Left lung (tissue), 14 donors: Measurements from ENCODE around the gene SP9. TPM values are rescaled to one million over a fixed set of nuclear protein-coding genes. Genes with fewer than 3 reads are reported as not detected.

Source experiments
- ATAC-seq: fragments of 200-7000 bp; cut with Tn5 transposase; one replicate; pipeline ENCODE4 v1.9.1; 2020; ENCODE audit warnings: moderate library complexity
- DNase-seq, 4 donors: peaks; one replicate each; pipeline ENCODE4 v3.0.0-alpha.2; 2013 to 2020
- H3K27ac ChIP-seq, 2 donors: fragments of 200-600 bp; sonication (generic) in 1 of 2; one replicate each; pipeline versions ENCODE4 v1.5.0 to v1.8.0; 2020 to 2021
- H3K27me3 ChIP-seq, 2 donors: fragments of 200-600 bp; sonication (generic) in 1 of 2; one replicate each; pipeline versions ENCODE4 v1.5.0 to v1.8.0; 2020 to 2021
- H3K36me3 ChIP-seq, 2 donors: fragments of 200-600 bp; sonication (generic) in 1 of 2; one replicate each; pipeline versions ENCODE4 v1.5.0 to v1.8.0; 2020 to 2021
- H3K4me1 ChIP-seq, 2 donors: fragments of 200-600 bp; one replicate each; pipeline ENCODE4 v1.8.0; 2021
- H3K4me3 ChIP-seq, 2 donors: fragments of 200-600 bp; sonication (generic) in 1 of 2; one replicate each; pipeline versions ENCODE4 v1.5.0 to v1.8.0; 2020 to 2021; ENCODE audit warnings: mild to moderate bottlenecking in 1 of 2
- H3K9me3 ChIP-seq, 2 donors: fragments of 200-600 bp; sonication (generic) in 1 of 2; one replicate each; pipeline versions ENCODE4 v1.5.0 to v1.8.0; 2020 to 2021
- intact Hi-C, 2 donors: fragments of 100-400 bp; cut with DNase I; formaldehyde crosslinking; loops; one replicate each; pipeline versions ENCODE4 v1.11.2 to v1.14.2; 2022
- long read RNA-seq, 12 donors: library from polyadenylated mRNA in 2 of 12; unstranded in 2 of 12; transcript quantifications; one replicate each; pipeline ENCODE4 v2.0.0 and lab custom pipeline, GENCODE V29; 2019 to 2026
- polyA plus RNA-seq, 6 donors: library from polyadenylated mRNA; unstranded; fragments of 120-200 nt; gene quantifications; one replicate each; pipeline ENCODE4 v1.2.1, GENCODE V29; 2013; ENCODE audit not compliant: insufficient read length in 6 of 6
- total RNA-seq, 2 donors: library from RNA; stranded (reverse); fragmentation: NEBNext Ultra II Directional; extraction: Animal tissue kit (Norgen Biotek cat#: 25700); gene quantifications; one replicate each; pipeline ENCODE4 v1.2.1, GENCODE V29; 2021
- TF ChIP-seq, protein P1 (sequence below), 2 donors: fragments of 200-600 bp; sonication (generic) in 1 of 2; IDR thresholded peaks; one replicate each; pipeline versions ENCODE4 v1.5.0 to v1.8.0; 2021; ENCODE audit warnings: antibody characterized with exemption in 2 of 2
- donor health status: DM: no; HTN: yes; CAD: no.
- donor health status: DM: no; HTN: no; CAD: no.

The SP9 gene
- not detected for total RNA-seq
- not detected for polyA plus RNA-seq
- long read RNA-seq, donor 1 = 0 reads
- long read RNA-seq, donor 2 = 0 reads
- long read RNA-seq, donor 3 = 0 reads
- long read RNA-seq, donor 4 = 0 reads
- long read RNA-seq, donor 5 = 0 reads
- long read RNA-seq, donor 6 = 0 reads
- long read RNA-seq, donor 7 = 0 reads
- long read RNA-seq, donor 8 = 0 reads
- long read RNA-seq, donor 9 = 0 reads
- long read RNA-seq, donor 10 = 0 reads
- long read RNA-seq, donor 11, partial matches to known transcripts = 0 of 1 reads
- long read RNA-seq, donor 11, other reads (novel, unspliced or antisense) = 0 of 1 reads
- long read RNA-seq, donor 12 = 0 reads

DNA sequence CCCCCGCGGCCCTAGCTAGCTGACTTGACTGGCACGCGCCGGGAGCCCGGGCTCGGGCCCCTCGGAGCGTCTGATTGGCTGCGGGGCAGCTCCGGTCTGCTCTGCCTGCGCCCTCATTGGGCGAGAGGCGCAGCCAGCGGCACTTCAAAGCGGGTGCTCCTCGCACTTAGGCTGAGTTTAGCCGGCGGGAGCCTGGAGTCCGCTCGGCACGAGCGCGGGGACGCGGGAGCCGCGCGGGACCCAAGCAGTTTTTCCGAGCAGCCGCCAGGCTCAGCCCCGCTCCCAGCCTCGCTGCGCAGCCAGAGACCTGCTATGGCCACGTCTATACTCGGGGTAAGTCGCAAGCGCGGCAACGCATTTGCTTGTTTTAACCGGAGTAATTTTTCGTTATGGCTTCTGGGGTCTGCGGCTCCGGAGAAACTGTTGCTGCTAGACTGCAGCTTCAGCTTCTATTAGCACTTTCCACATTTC, at the start of gene SP9:
Gene SP9, plus strand, starts transcription at position 174 of the 471 bp plus-strand sequence. Its CDS starts 139 bp downstream, at position 313.
- no peaks in the 10 kb centered on the region for H3K9me3 ChIP-seq
- ATAC-seq (no peak), DNase-seq (peak in 2 of 4 donors; percentile 73 to 74)
- no peak within 1 kb of the TSS for H3K27ac ChIP-seq
- peaks cover 100% of the 10 kb centered on the region in 2 donors for H3K27me3 ChIP-seq
- peak within 1 kb of the TSS in 1 of 2 donors; percentile 36 for H3K4me3 ChIP-seq
- intact Hi-C loops = no loop called here
- TF ChIP-seq, protein P1, sequence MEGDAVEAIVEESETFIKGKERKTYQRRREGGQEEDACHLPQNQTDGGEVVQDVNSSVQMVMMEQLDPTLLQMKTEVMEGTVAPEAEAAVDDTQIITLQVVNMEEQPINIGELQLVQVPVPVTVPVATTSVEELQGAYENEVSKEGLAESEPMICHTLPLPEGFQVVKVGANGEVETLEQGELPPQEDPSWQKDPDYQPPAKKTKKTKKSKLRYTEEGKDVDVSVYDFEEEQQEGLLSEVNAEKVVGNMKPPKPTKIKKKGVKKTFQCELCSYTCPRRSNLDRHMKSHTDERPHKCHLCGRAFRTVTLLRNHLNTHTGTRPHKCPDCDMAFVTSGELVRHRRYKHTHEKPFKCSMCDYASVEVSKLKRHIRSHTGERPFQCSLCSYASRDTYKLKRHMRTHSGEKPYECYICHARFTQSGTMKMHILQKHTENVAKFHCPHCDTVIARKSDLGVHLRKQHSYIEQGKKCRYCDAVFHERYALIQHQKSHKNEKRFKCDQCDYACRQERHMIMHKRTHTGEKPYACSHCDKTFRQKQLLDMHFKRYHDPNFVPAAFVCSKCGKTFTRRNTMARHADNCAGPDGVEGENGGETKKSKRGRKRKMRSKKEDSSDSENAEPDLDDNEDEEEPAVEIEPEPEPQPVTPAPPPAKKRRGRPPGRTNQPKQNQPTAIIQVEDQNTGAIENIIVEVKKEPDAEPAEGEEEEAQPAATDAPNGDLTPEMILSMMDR (IDR thresholded peaks at IDR 0.05) = no peak
- H3K4me1 ChIP-seq = peaks cover 21 to 54% of the 10 kb centered on the region in 2 donors
- no peaks in the 10 kb centered on the region for H3K36me3 ChIP-seq

DNA sequence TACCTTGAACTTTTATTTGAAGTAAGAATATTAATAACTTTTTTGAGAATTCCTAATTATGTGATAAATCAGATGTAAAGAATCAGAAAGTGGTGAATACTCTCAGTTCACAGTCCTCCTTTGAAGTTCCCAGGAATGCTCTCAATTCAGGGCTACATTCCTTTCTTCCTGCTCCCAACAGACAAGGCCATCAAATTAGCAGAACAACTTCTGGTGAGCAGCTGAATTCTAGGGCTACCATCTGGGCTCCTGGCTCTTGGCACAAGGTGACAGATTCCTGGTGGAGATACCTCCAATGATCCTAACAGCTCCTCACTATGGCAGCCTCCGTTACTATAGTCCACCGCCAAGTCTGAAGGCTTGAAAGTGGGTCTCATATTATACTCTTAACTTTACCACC, 48.6 kb upstream of the SP9 start:
- no peak overlapping the region for H3K27ac ChIP-seq
- intact Hi-C loops = no loop called here
- ATAC-seq (no peak), DNase-seq (no peak)
- H3K9me3 ChIP-seq = no peaks in the 10 kb centered on the region
- TF ChIP-seq, protein P1 (IDR thresholded peaks at IDR 0.05) = no peak
- no peaks in the 10 kb centered on the region for H3K36me3 ChIP-seq
- no peaks in the 10 kb centered on the region for H3K4me1 ChIP-seq
- H3K4me3 ChIP-seq = no peak overlapping the region
- H3K27me3 ChIP-seq = peaks cover 3 to 10% of the 10 kb centered on the region in 2 donors

- Histone ChIP-seq H3K9me3 (peaks cover 0 to 11% of the 10 kb centered on the region in 2 donors), H3K4me3 (no peak overlapping the region), H3K27me3 (peaks cover 0 to under 1% of the 10 kb centered on the region in 2 donors), H3K36me3 (no peaks in the 10 kb centered on the region), H3K27ac (no peak overlapping the region), H3K4me1 (no peaks in the 10 kb centered on the region)
- intact Hi-C loops = no loop called here
- no peak for ATAC-seq
- DNase-seq = no peak
- TF ChIP-seq, protein P1 (IDR thresholded peaks at IDR 0.05) = no peak
Observed at GRCh38 chr2:174292908-174293307, 41.8 kb upstream of the SP9 start.

DNA sequence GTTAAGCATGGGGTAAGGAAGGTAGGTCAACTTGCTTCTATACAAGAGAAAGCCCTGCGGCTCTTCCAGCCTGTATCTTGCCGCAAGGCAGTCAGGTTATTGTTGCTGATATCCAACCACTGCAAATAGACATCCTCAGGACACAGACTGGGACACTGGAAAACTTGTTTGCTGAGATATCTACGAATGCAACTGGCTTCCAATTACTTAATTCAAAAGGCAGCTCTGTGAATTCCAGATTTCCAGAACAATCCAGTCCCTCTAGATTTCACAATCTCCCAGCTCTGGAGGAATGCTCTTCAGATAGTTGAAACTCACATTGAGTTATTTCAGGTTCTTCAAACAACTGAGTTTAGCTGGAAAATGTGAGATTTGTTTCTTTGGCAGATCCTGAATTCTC, 34.6 kb upstream of the SP9 start:
- TF ChIP-seq, protein P1 (IDR thresholded peaks at IDR 0.05) = no peak
- Histone ChIP-seq H3K4me3 (no peak overlapping the region), H3K27ac (no peak overlapping the region), H3K27me3 (peaks cover 0 to 8% of the 10 kb centered on the region in 2 donors), H3K4me1 (no peaks in the 10 kb centered on the region), H3K36me3 (no peaks in the 10 kb centered on the region), H3K9me3 (no peaks in the 10 kb centered on the region)
- intact Hi-C loops = no loop called here
- ATAC-seq (peak; percentile 83), DNase-seq (peak in 1 of 4 donors; percentile 29)

DNA sequence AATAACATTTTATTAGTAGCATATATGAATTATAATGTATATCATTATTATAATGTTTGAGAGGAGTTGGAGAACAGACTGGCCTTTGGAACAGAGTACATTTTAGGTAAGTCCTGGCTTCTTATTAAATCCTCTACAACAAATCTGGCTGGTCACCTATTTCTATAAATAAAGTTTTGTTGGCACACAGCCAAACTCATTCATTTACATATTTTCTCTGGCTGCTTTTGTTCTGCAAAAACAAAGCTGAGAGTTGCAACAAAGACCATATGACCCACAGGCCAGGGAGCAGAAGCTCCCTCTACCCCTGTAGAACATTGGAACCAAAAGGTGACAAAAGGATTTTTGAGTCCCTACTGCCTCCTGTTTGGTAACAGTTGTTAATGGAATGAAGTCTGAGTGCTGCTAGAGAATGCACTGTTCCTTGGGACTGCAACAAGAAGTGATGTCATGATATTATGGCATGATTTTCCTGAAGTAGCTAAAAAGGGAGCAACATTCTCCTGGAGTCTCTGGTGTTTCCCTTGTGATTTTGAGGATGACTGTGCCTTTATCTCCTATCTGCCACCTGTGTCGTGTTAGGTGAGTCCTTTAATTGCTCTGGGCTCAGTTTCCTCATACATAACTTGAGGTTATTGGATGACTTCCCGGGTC, 22.0 kb upstream of the SP9 start:
- Histone ChIP-seq H3K36me3 (no peaks in the 10 kb centered on the region), H3K4me3 (no peak overlapping the region), H3K4me1 (no peaks in the 10 kb centered on the region), H3K27me3 (peaks cover 7 to 90% of the 10 kb centered on the region in 2 donors), H3K27ac (no peak overlapping the region), H3K9me3 (no peaks in the 10 kb centered on the region)
- intact Hi-C loops = no loop called here
- TF ChIP-seq, protein P1 (IDR thresholded peaks at IDR 0.05) = no peak
- no peak for DNase-seq
- no peak for ATAC-seq
